ENCODE results near the gene C9orf152.

The C9orf152 gene

DNA sequence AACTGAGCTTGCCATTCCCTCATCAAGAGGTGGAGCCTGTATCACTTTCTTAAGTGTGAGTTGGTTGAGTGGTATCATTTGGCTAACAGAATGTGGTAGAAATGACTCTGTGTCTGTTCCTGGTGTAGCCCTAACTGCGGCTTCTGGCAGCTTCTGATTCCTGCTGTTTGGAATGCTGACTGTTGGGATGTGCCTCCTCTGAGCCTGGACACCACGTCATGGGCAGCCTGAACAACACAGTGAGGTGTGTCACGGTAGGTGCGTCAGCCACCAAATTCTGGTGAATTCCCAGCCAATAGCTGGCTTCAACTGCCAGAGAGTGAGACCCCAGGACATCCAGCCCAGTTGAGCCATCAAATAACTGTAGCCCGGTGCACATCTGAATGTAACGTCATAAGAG is 6.1 kb upstream of the C9orf152 start:
- TF ChIP-seq, protein P1, sequence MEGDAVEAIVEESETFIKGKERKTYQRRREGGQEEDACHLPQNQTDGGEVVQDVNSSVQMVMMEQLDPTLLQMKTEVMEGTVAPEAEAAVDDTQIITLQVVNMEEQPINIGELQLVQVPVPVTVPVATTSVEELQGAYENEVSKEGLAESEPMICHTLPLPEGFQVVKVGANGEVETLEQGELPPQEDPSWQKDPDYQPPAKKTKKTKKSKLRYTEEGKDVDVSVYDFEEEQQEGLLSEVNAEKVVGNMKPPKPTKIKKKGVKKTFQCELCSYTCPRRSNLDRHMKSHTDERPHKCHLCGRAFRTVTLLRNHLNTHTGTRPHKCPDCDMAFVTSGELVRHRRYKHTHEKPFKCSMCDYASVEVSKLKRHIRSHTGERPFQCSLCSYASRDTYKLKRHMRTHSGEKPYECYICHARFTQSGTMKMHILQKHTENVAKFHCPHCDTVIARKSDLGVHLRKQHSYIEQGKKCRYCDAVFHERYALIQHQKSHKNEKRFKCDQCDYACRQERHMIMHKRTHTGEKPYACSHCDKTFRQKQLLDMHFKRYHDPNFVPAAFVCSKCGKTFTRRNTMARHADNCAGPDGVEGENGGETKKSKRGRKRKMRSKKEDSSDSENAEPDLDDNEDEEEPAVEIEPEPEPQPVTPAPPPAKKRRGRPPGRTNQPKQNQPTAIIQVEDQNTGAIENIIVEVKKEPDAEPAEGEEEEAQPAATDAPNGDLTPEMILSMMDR (conservative IDR thresholded peaks at IDR 0.05): no peak

GRCh38 chr9:110213413-110214044 is 5.6 kb upstream of the C9orf152 start:
- H3K27ac ChIP-seq: no peak overlapping the region
- TF ChIP-seq, protein P1 (conservative IDR thresholded peaks at IDR 0.05): no peak

More for the DNA sequence above, 6.1 kb upstream of the C9orf152 start:
- peak overlapping the region; percentile 17; the same call in 1 of the 2 replicates for H3K27ac ChIP-seq

DNA sequence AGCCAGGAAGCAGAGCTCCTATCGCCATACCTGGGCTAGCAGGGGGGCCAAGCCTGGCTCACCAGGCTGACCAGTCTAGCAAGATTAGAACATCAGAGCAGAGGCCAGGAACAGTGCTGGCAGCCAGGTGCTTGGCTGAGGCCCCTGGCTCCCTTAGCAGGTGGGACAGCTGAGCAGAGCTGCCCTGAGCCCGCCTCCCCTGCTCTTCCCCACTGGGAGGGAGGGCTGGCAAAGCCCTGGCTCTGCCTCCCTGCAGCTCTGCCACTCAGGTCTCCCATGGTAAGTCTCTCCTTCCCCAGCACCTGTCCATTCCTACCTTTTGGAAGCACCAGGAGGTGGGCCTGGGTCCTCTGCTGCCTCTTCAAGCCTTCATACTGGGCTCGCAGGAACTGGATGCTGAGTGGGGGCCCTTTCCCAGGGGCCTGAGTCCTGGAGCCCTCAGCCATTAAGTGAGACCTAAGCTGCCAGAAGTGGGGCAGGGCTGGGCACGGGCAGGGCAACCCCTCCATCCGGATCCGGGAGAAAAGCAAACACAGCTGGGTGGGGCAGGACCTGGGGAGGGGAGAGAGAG is 803 bp downstream of the C9orf152 start:
- TF ChIP-seq, protein P1 (conservative IDR thresholded peaks at IDR 0.05): no peak
- peak overlapping the region; percentile 100 for H3K27ac ChIP-seq

- H3K27ac ChIP-seq: peak overlapping the region; percentile 100
- TF ChIP-seq, protein P1 (conservative IDR thresholded peaks at IDR 0.05): no peak
Observed at GRCh38 chr9:110206389-110206788, 1.6 kb downstream of the C9orf152 start.

- H3K27ac ChIP-seq: peak overlapping the region; percentile 100
Observed at GRCh38 chr9:110205612-110206011, 2.3 kb downstream of the C9orf152 start.

DNA sequence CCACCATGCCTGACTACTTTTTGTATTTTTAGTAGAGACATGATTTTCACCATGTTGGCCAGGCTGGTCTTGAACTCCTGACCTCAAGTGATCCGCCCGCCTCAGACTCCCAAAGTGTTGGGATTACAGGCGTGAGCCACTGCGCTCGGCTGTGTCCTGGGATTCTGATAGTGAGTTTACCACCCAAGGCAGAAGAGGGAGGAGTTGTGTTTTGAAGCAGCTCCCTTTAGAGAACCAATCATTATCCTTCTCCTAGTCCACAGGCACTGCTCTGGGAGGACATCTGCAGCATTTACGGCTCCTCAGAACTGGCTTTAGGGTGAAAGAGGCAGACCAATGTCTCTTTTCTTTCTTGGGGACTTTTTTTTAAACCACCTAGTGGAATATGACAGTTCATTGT is 5.7 kb downstream of the C9orf152 start:
- peak overlapping the region; percentile 1; the same call in 1 of the 2 replicates for H3K27ac ChIP-seq
- TF ChIP-seq, protein P1 (conservative IDR thresholded peaks at IDR 0.05): no peak

GRCh38 chr9:110199643-110200042 is 8.3 kb downstream of the C9orf152 start:
- H3K27ac ChIP-seq: peak overlapping the region; percentile 94
- TF ChIP-seq, protein P1 (conservative IDR thresholded peaks at IDR 0.05): no peak

DNA sequence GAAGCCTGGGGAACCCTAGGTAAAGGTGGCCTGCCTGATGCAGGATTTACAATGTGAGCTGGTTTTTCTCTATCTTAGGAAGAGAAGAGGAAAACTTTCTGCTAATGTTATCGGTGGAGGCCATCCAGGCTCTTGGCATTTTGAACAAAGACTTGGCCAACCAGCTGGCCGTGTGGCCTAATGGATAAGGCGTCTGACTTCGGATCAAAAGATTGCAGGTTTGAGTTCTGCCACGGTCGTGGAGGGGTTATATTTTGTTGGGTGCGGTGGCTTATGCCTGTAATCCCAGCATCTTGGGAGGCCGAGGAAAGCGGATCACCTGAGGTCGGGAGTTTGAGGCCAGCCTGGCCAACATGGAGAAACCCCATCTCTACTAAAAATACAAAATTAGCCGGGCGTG is 9.6 kb downstream of the C9orf152 start:
- TF ChIP-seq, protein P1 (conservative IDR thresholded peaks at IDR 0.05): no peak

More for the DNA sequence above, 9.6 kb downstream of the C9orf152 start:
- peak overlapping the region; percentile 94 for H3K27ac ChIP-seq

Data from VCaP (cell line).